Lower leg skin (tissue), 4 donors: ENCODE measurements around the gene EPB41L2. TPM values are rescaled to one million over a fixed set of nuclear protein-coding genes. Genes with fewer than 3 reads are reported as not detected.

Experiments used
- DNase-seq, 2 donors: peaks; one replicate each; pipeline ENCODE4 v3.0.0-alpha.2; 2019; ENCODE audit warnings: low spot score in 2 of 2
- H3K4me3 ChIP-seq: fragments of 200-600 bp; sonication (generic); 2 replicates; pipeline ENCODE4 v1.5.1; 2017; ENCODE audit warnings: mild to moderate bottlenecking, low read depth; ENCODE audit not compliant: poor library complexity, severe bottlenecking
- POLR2A ChIP-seq, 2 donors: fragments of 450-650 bp; IDR thresholded peaks; one replicate each; pipeline ENCODE4 v1.6.1; 2016 to 2017; ENCODE audit warnings: antibody characterized with exemption in 2 of 2, mild to moderate bottlenecking in 1 of 2, moderate library complexity in 1 of 2
- WGBS, 2 donors: methylation state at CpG; one replicate each; pipeline ENCODE4 v1.1.5; 2018; 5-methylcytosine and 5-hydroxymethylcytosine counted together
- intact Hi-C: fragments of 100-400 bp; cut with DNase I; formaldehyde crosslinking; loops from one replicate; pipeline ENCODE4 v1.15.0; 2023; ENCODE audit warnings: low total_unique reads
- total RNA-seq, 4 donors: library from RNA; depleted of rRNA; stranded (reverse); fragments of >200 nt; gene quantifications; one replicate each; pipeline ENCODE4 v1.1.0, GENCODE V29; 2016
- TF ChIP-seq, protein P1 (sequence below), 3 donors: fragments of 450-650 bp; IDR thresholded peaks; one replicate each; pipeline ENCODE4 v1.5.1; 2016; ENCODE audit warnings: antibody characterized with exemption in 3 of 3, mild to moderate bottlenecking in 3 of 3, moderate library complexity in 2 of 3

EPB41L2 gene
- total RNA-seq, 4 donors from 2014 or later = 8.6 to 19.4 (median 13.8) TPM

DNA sequence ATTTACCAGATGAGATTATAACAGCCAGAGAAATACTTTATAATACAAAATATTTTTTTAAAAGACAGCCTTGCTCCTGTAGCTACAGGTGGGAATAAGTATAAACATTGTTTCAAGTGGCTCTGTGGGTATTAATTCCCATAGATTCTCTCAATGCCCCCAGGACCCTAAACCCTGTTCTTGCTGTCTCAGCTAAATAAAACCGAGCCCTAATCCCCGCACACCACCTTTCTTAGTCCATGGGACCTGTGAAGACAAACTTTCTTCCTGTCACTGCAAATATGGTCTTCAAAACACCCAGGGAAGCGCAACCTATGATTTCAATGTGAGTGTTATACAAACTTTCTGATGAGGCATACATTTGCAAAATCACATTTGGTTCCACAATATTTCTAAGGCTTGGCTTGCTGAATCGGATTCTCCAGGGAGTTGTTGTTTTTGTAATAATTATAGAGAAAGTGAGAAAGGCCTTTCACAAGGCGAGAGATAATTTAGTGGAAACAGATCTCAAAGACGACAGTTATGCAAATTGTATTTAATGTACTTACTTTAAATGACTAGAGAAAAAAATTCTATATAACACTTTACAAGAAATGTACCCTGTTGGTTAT, 224.7 kb downstream of the EPB41L2 start:
- TF ChIP-seq POLR2A (IDR thresholded peaks at IDR 0.05) = no peak
- TF ChIP-seq, protein P1, sequence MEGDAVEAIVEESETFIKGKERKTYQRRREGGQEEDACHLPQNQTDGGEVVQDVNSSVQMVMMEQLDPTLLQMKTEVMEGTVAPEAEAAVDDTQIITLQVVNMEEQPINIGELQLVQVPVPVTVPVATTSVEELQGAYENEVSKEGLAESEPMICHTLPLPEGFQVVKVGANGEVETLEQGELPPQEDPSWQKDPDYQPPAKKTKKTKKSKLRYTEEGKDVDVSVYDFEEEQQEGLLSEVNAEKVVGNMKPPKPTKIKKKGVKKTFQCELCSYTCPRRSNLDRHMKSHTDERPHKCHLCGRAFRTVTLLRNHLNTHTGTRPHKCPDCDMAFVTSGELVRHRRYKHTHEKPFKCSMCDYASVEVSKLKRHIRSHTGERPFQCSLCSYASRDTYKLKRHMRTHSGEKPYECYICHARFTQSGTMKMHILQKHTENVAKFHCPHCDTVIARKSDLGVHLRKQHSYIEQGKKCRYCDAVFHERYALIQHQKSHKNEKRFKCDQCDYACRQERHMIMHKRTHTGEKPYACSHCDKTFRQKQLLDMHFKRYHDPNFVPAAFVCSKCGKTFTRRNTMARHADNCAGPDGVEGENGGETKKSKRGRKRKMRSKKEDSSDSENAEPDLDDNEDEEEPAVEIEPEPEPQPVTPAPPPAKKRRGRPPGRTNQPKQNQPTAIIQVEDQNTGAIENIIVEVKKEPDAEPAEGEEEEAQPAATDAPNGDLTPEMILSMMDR (IDR thresholded peaks at IDR 0.05) = no peak
- WGBS, 2 donors = 84 to 86% methylated on average over 6 of the region's 6 CpGs
- H3K4me3 ChIP-seq = no peak overlapping the region
- DNase-seq = no peak
- intact Hi-C loops = no loop called here

- no peak for DNase-seq
- intact Hi-C loops = no loop called here
- no peak for TF ChIP-seq POLR2A (IDR thresholded peaks at IDR 0.05)
- TF ChIP-seq, protein P1 (IDR thresholded peaks at IDR 0.05) = no peak
- no peak overlapping the region for H3K4me3 ChIP-seq
Observed at GRCh38 chr6:130837067-130837466, 226.0 kb downstream of the EPB41L2 start.

DNA sequence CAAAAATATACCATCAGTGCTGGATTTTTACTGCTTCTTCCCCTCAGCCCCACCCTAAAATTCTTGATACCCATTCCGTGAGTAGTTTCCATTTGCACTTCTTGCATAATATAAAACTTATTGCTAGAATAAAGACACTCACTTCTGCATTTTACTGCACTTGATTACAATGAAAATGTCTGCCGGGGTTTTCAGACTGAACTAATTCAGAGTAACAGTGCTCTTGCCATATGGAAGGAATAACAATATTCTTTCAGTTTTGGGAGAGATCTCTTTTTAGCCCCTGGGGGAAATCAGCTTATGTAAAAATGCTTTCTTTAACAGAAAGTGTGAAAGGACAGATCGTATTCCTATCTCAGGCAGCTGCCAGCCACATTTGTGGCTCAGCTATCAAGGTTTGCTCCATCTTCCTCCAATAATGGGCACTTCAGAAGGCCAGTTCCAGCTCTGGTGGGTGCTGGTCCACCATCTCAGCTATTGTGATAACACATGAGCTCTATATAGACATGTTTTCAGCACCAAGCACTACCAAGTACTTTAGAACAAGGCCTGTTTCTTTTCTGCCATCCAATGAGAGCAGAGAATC, 226.9 kb downstream of the EPB41L2 start:
- no peak for TF ChIP-seq POLR2A (IDR thresholded peaks at IDR 0.05)
- TF ChIP-seq, protein P1 (IDR thresholded peaks at IDR 0.05) = no peak
- no peak overlapping the region for H3K4me3 ChIP-seq
- no peak for DNase-seq
- intact Hi-C loops = no loop called here
- WGBS, 2 donors = 42 to 52% methylated on average over 3 of the region's 3 CpGs

GRCh38 chr6:130834482-130835251, 228.4 kb downstream of the EPB41L2 start:
- DNase-seq = no peak
- no peak overlapping the region for H3K4me3 ChIP-seq
- intact Hi-C loops = no loop called here
- WGBS, 2 donors = 95 to 96% methylated on average over 5 of the region's 5 CpGs
- TF ChIP-seq, protein P1 (IDR thresholded peaks at IDR 0.05) = no peak
- no peak for TF ChIP-seq POLR2A (IDR thresholded peaks at IDR 0.05)

DNA sequence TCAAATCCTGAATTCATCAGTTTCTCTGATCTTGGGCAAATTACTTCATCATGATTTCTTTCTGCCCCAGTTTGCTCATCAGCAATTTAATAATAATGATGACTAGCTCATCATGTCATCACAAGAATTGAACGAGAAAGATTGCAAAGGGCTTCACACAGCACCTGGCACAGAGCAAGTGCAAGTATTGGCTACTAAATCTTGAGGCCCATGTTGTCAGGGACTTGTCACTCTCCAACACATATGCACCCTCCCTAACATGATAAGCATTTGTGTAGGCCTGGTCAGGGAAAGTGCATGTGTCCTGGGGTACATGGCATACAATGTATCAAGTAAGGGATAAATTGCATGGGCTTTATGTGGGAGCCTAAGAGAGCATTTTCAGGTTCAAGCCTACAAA, 229.5 kb downstream of the EPB41L2 start:
- WGBS, 2 donors = 75 to 83% methylated on average over 1 of the region's 1 CpG
- no peak overlapping the region for H3K4me3 ChIP-seq
- no peak for DNase-seq
- TF ChIP-seq, protein P1 (IDR thresholded peaks at IDR 0.05) = no peak
- intact Hi-C loops = no loop called here
